ENCODE data around the gene CDK15. TPM values are rescaled to one million over a fixed set of nuclear protein-coding genes. Genes with fewer than 3 reads are reported as not detected.

CDK15 gene
- total RNA-seq, 4 donors from 2014 or later: 0.11 to 0.29 TPM; not detected in 2

DNA sequence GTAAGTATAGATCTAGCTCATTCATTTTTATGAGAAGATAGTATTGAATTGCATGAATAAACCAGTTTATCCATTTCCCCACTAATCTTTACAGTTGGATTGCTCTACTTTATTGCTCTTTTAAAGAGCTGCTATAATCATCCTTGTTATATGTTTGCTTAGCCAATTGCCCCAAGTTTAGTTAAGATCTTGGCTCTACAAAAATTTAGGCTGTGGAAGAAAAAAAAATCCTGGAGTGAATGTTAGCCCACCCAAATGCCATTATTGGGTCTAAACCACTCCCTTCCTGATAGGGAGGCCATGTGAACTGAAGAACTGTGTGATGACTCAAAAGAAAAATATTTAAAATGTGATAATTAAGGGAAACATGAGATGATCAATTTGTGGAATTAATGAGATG lies 28.5 kb upstream of the CDK15 start:
- no peaks in the 10 kb centered on the region for H3K27me3 ChIP-seq
- DNase-seq (no peak), ATAC-seq (no peak)
- H3K9me3 ChIP-seq: no peaks in the 10 kb centered on the region
- TF ChIP-seq POLR2A (IDR thresholded peaks at IDR 0.05): no peak
- TF ChIP-seq CTCF (IDR thresholded peaks at IDR 0.05 in 4 of 5, conservative IDR thresholded peaks at IDR 0.05 in 1 of 5): no peak
- no peaks in the 10 kb centered on the region for H3K36me3 ChIP-seq
- in situ Hi-C loops (cut with MboI; ENCODE audit: low sequenced_read_pairs in 4 of 4) (loop anchor here in 1 of 4 donors (10.0 to 25.0 kb wide), 2 partner anchors 323 to 609 kb away; partner anchors contain the start of genes BMPR2, STRADB and TRAK2), intact Hi-C loops (cut with DNase I; ENCODE audit: low total_unique reads) (no loop called here)
- peaks cover 31 to 32% of the 10 kb centered on the region in 2 donors for H3K4me1 ChIP-seq
- no peak overlapping the region for H3K27ac ChIP-seq
- H3K4me3 ChIP-seq: no peak overlapping the region

- Histone ChIP-seq H3K9me3 (no peaks in the 10 kb centered on the region), H3K27ac (peak overlapping the region; percentile 88 to 92 (median 90)), H3K4me3 (peak overlapping the region; percentile 69 to 97 (median 88)), H3K36me3 (no peaks in the 10 kb centered on the region), H3K27me3 (no peaks in the 10 kb centered on the region), H3K4me1 (peaks cover 31 to 32% of the 10 kb centered on the region in 2 donors)
- TF ChIP-seq POLR2A (IDR thresholded peaks at IDR 0.05) (no peak), CTCF (IDR thresholded peaks at IDR 0.05 in 4 of 5, conservative IDR thresholded peaks at IDR 0.05 in 1 of 5) (no peak)
- ATAC-seq: peak; percentile 5 to 16
- in situ Hi-C loops (cut with MboI; ENCODE audit: low sequenced_read_pairs in 4 of 4): loop anchor here in 1 of 4 donors (5.0 to 25.0 kb wide), 3 partner anchors 257 to 607 kb away; partner anchors contain the start of genes BMPR2, STRADB and TRAK2
- DNase-seq: peak in 1 of 2 donors; percentile 18
- intact Hi-C loops (cut with DNase I; ENCODE audit: low total_unique reads): loop anchor here (5.0 to 10.0 kb wide), 2 partner anchors 138 to 255 kb away; partner anchors contain the start of genes FZD7 and TMEM237
Measured at GRCh38 chr2:201779901-201780673, 26.2 kb upstream of the CDK15 start.

- no peaks in the 10 kb centered on the region for H3K9me3 ChIP-seq
- TF ChIP-seq POLR2A (IDR thresholded peaks at IDR 0.05) (peak; percentile 62 to 67), CTCF (IDR thresholded peaks at IDR 0.05 in 4 of 5, conservative IDR thresholded peaks at IDR 0.05 in 1 of 5) (no peak)
- H3K4me3 ChIP-seq: peak within 1 kb of the TSS; percentile 69 to 97 (median 88)
- DNase-seq (peak; percentile 95 to 98), ATAC-seq (peak; percentile 99 to 100)
- no peaks in the 10 kb centered on the region for H3K36me3 ChIP-seq
- peak within 1 kb of the TSS; percentile 88 to 92 (median 90) for H3K27ac ChIP-seq
- H3K27me3 ChIP-seq: no peaks in the 10 kb centered on the region
- H3K4me1 ChIP-seq: peaks cover 29 to 31% of the 10 kb centered on the region in 2 donors
- intact Hi-C loops (cut with DNase I; ENCODE audit: low total_unique reads) (loop anchor here (5.0 to 10.0 kb wide), 2 partner anchors 139 to 254 kb away; partner anchors contain the start of genes FZD7 and TMEM237), in situ Hi-C loops (cut with MboI; ENCODE audit: low sequenced_read_pairs in 4 of 4) (loop anchor here in 1 of 4 donors (5.0 to 25.0 kb wide), 2 partner anchors 256 to 606 kb away; partner anchors contain the start of gene BMPR2)
Measured at GRCh38 chr2:201780674-201781493, 25.5 kb upstream of the CDK15 start, which contains the start of gene ALS2. Gene ALS2, minus strand, starts transcription at chr2:201780933. Its CDS starts 12,048 bp downstream, at chr2:201768885.

DNA sequence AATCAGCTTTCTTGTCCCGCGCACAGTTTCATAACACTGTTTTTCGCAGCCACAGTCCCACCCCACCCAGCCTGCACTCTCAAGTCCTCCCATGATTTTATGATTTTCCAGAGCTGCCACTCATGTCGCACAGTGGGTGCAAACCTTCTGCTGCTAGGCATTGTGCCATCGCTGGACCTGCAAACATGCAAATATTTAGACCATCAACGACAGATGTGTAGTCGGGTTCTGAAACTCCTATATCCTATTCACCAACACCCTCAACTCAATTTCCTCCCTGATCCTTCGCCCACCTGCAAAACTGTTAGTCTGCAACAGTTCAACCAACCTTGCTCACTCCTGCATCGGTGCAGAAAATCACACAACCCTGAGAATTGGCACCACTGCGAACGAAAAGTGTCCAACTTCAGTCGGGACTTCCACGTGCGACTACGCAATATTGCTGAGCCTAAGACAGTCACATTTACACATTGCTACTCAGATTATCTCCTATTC lies 24.7 kb upstream of the CDK15 start:
- TF ChIP-seq CTCF (IDR thresholded peaks at IDR 0.05 in 4 of 5, conservative IDR thresholded peaks at IDR 0.05 in 1 of 5) (no peak), POLR2A (IDR thresholded peaks at IDR 0.05) (no peak)
- peak overlapping the region; percentile 88 to 92 (median 90) for H3K27ac ChIP-seq
- no peaks in the 10 kb centered on the region for H3K27me3 ChIP-seq
- H3K4me3 ChIP-seq: peak overlapping the region; percentile 69 to 97 (median 88)
- H3K9me3 ChIP-seq: no peaks in the 10 kb centered on the region
- intact Hi-C loops (cut with DNase I; ENCODE audit: low total_unique reads) (loop anchor here (5.0 to 10.0 kb wide), 2 partner anchors 139 to 253 kb away; partner anchors contain the start of genes FZD7 and TMEM237), in situ Hi-C loops (cut with MboI; ENCODE audit: low sequenced_read_pairs in 4 of 4) (loop anchor here in 1 of 4 donors (5.0 to 25.0 kb wide), 2 partner anchors 256 to 606 kb away; partner anchors contain the start of gene BMPR2)
- peak; percentile 1 to 6 for ATAC-seq
- no peaks in the 10 kb centered on the region for H3K36me3 ChIP-seq
- no peak for DNase-seq
- H3K4me1 ChIP-seq: peaks cover 29 to 31% of the 10 kb centered on the region in 2 donors

Data from gastrocnemius medialis (tissue), 4 donors.